ENCODE results near the gene CASD1. TPM values are rescaled to one million over a fixed set of nuclear protein-coding genes. Genes with fewer than 3 reads are reported as not detected.

CASD1 gene
- total RNA-seq, 1 donor from 2014 or later = 13.0 TPM

DNA sequence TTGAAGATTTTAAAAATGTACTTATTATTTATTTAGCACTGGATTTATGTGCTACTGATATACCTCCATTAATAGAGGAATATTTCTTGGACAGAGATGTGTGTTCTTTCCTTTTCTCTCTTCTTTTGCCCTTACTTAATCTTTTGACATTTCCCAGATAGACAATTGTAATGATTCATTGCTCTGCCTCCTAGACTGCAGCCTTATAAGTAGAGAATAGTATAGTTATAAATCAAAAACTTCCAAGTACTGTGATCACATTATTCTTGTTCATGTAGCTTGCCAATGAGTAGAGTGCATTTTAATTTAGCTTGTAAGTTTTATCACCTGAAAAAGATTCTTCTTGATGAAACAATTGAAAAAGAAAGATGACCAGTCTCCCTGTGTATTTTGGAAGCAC lies 47.6 kb downstream of the CASD1 start:
- peaks cover 9% of the 10 kb centered on the region for H3K4me1 Mint-ChIP-seq (ENCODE audit: low read depth, unreplicated experiment)
- FAIRE-seq = no peak
- TF ChIP-seq, protein P1, sequence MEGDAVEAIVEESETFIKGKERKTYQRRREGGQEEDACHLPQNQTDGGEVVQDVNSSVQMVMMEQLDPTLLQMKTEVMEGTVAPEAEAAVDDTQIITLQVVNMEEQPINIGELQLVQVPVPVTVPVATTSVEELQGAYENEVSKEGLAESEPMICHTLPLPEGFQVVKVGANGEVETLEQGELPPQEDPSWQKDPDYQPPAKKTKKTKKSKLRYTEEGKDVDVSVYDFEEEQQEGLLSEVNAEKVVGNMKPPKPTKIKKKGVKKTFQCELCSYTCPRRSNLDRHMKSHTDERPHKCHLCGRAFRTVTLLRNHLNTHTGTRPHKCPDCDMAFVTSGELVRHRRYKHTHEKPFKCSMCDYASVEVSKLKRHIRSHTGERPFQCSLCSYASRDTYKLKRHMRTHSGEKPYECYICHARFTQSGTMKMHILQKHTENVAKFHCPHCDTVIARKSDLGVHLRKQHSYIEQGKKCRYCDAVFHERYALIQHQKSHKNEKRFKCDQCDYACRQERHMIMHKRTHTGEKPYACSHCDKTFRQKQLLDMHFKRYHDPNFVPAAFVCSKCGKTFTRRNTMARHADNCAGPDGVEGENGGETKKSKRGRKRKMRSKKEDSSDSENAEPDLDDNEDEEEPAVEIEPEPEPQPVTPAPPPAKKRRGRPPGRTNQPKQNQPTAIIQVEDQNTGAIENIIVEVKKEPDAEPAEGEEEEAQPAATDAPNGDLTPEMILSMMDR (IDR thresholded peaks at IDR 0.05; ENCODE audit: insufficient read depth, low read depth, low read length) = no peak
- no peak for TF ChIP-seq EZH2 (IDR thresholded peaks at IDR 0.05; ENCODE audit: insufficient read depth, low read length)

DNA sequence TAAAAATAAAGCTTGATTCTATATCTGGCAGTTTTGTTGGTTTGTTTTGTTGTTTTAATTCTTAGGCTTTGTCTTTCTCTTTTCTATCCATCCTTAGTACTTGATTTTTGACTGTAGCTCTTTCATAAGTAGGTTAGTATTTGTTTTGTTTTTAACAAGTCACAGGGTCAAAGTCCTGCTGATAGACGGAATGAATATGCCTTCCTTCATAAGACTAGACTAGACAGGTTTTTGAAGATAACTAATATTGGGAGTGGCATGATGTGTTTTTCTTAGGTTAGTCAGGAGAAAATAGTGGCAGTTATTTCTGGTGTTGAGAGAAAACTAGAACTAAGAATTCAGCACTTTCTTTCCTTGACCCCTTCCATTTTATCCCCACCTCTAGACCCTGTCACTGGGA lies 50.4 kb downstream of the CASD1 start:
- FAIRE-seq = no peak
- no peaks in the 10 kb centered on the region for H3K36me3 Mint-ChIP-seq (ENCODE audit: low read depth, unreplicated experiment)
- peaks cover 13% of the 10 kb centered on the region for H3K4me1 Mint-ChIP-seq (ENCODE audit: low read depth, unreplicated experiment)

More for the DNA sequence above, 47.6 kb downstream of the CASD1 start:
- Histone ChIP-seq H3K4me2 (ENCODE audit: low read length) (no peak overlapping the region), H4K20me1 (ENCODE audit: insufficient read depth, low read length) (no peaks in the 10 kb centered on the region), H3K79me2 (ENCODE audit: insufficient read depth, low read length) (no peaks in the 10 kb centered on the region), H3K27ac (ENCODE audit: low read depth, low read length) (no peak overlapping the region), H3K4me3 (ENCODE audit: insufficient read depth, low read depth, low read length) (no peak overlapping the region), H3K4me1 (ENCODE audit: insufficient read depth, low read length) (no peaks in the 10 kb centered on the region), H3K9ac (ENCODE audit: low read length) (no peak overlapping the region), H3K36me3 (ENCODE audit: insufficient read depth, low read length) (no peaks in the 10 kb centered on the region), H2AFZ (ENCODE audit: low read depth, low read length) (no peak overlapping the region), H3K9me3 (ENCODE audit: insufficient read depth, low read depth, low read length) (no peaks in the 10 kb centered on the region), H3K27me3 (ENCODE audit: insufficient read depth, low read length) (no peaks in the 10 kb centered on the region)
- Mint-ChIP-seq H3K4me3 (ENCODE audit: unreplicated experiment) (no peak overlapping the region), H3K36me3 (ENCODE audit: low read depth, unreplicated experiment) (no peaks in the 10 kb centered on the region), H3K27ac (ENCODE audit: unreplicated experiment) (no peak overlapping the region), H3K27me3 (ENCODE audit: low read depth, unreplicated experiment) (no peaks in the 10 kb centered on the region), H3K9me3 (ENCODE audit: unreplicated experiment) (no peaks in the 10 kb centered on the region)
- no peak for DNase-seq (ENCODE audit: low read depth)

More for the DNA sequence above, 50.4 kb downstream of the CASD1 start:
- H3K9me3 Mint-ChIP-seq (ENCODE audit: unreplicated experiment) = no peaks in the 10 kb centered on the region
- Histone ChIP-seq H3K4me2 (ENCODE audit: low read length) (no peak overlapping the region), H3K27ac (ENCODE audit: low read depth, low read length) (no peak overlapping the region), H3K36me3 (ENCODE audit: insufficient read depth, low read length) (no peaks in the 10 kb centered on the region), H4K20me1 (ENCODE audit: insufficient read depth, low read length) (no peaks in the 10 kb centered on the region), H3K9ac (ENCODE audit: low read length) (no peak overlapping the region), H3K4me3 (ENCODE audit: insufficient read depth, low read depth, low read length) (no peak overlapping the region), H3K27me3 (ENCODE audit: insufficient read depth, low read length) (no peaks in the 10 kb centered on the region), H3K79me2 (ENCODE audit: insufficient read depth, low read length) (no peaks in the 10 kb centered on the region), H2AFZ (ENCODE audit: low read depth, low read length) (no peak overlapping the region), H3K4me1 (ENCODE audit: insufficient read depth, low read length) (no peaks in the 10 kb centered on the region), H3K9me3 (ENCODE audit: insufficient read depth, low read depth, low read length) (no peaks in the 10 kb centered on the region)
- H3K27me3 Mint-ChIP-seq (ENCODE audit: low read depth, unreplicated experiment) = no peaks in the 10 kb centered on the region
- no peak overlapping the region for H3K4me3 Mint-ChIP-seq (ENCODE audit: unreplicated experiment)
- no peak for DNase-seq (ENCODE audit: low read depth)
- H3K27ac Mint-ChIP-seq (ENCODE audit: unreplicated experiment) = no peak overlapping the region
- no peak for TF ChIP-seq EZH2 (IDR thresholded peaks at IDR 0.05; ENCODE audit: insufficient read depth, low read length)
- TF ChIP-seq, protein P1 (IDR thresholded peaks at IDR 0.05; ENCODE audit: insufficient read depth, low read depth, low read length) = no peak
